Muscle of back (tissue), 11 donors: ENCODE results near the gene GPR161. TPM values are rescaled to one million over a fixed set of nuclear protein-coding genes. Genes with fewer than 3 reads are reported as not detected.

Experiments
- DNase-seq, 3 donors: peaks; one replicate each; pipeline versions ENCODE4 v3.0.0 to v3.0.0-alpha.2; 2013
- polyA plus RNA-seq, 10 donors: library from polyadenylated mRNA; unstranded; fragments of 120-200 nt; gene quantifications; one replicate each; pipeline ENCODE4 v1.2.1, GENCODE V29; 2013; ENCODE audit not compliant: insufficient read length in 10 of 10

GPR161 gene
- polyA plus RNA-seq, 10 donors, result 10.4 to 18.2 (median 11.9) TPM

GRCh38 chr1:168042362-168042761, 94.4 kb downstream of the GPR161 start:
- DNase-seq, result no peak

- no peak for DNase-seq
Measured at GRCh38 chr1:168035345-168035744, 101.4 kb downstream of the GPR161 start.

- DNase-seq, result no peak
Measured at GRCh38 chr1:168032029-168032428, 104.7 kb downstream of the GPR161 start.

- no peak for DNase-seq
Measured at GRCh38 chr1:168031627-168032026, 105.1 kb downstream of the GPR161 start.

GRCh38 chr1:168031198-168031597, 105.5 kb downstream of the GPR161 start:
- no peak for DNase-seq

Other genes with a start within 250 kb of the GPR161 start
- under 1 TPM in 8 of 10 donors, not detected in 2; 0.04 to 0.37 (median 0.13) TPM for gene ADCY10, start 222.8 kb downstream of the GPR161 start, polyA plus RNA-seq
- 100 to 1,000 TPM in 8 of 10 donors, 10 to 100 TPM in 2; 93.3 to 151 (median 111) TPM for gene DCAF6, start 200.2 kb downstream of the GPR161 start, polyA plus RNA-seq
- 10 to 100 TPM; 60.5 to 81.4 (median 69.8) TPM for gene MPC2, start 199.9 kb downstream of the GPR161 start, polyA plus RNA-seq
- gene TIPRL, start 42.0 kb upstream of the GPR161 start, polyA plus RNA-seq, result 10 to 100 TPM; 31.9 to 42.7 (median 35.9) TPM
- gene SFT2D2, start 89.1 kb upstream of the GPR161 start, polyA plus RNA-seq, result 10 to 100 TPM in 4 of 10 donors, 1 to 10 TPM in 6; 7.5 to 12.7 (median 9.6) TPM
- 1 to 10 TPM in 9 of 10 donors, under 1 TPM in 1; 0.99 to 2.6 (median 1.4) TPM for gene TBX19, start 143.9 kb upstream of the GPR161 start, polyA plus RNA-seq